HG03196 (cell line): Measurements from ENCODE around the gene NRG3.

Source experiments
- ATAC-seq: cut with Tn5 transposase; IDR thresholded peaks from one replicate; pipeline ENCODE4 v1.9.1; 2021; ENCODE audit not compliant: unreplicated experiment

NRG3 gene

GRCh38 chr10:81874875-81875466 is at the start of gene NRG3:
TSS of gene NRG3 (plus strand) at chr10:81875194.
- ATAC-seq: no peak

- ATAC-seq: no peak
Observed at GRCh38 chr10:81828251-81828650, 46.7 kb upstream of the NRG3 start.

- no peak for ATAC-seq
Observed at GRCh38 chr10:81831060-81831459, 43.9 kb upstream of the NRG3 start.

- ATAC-seq: no peak
Observed at GRCh38 chr10:81838950-81839349, 36.0 kb upstream of the NRG3 start.

GRCh38 chr10:81843042-81843441 is 32.0 kb upstream of the NRG3 start:
- no peak for ATAC-seq

GRCh38 chr10:81847675-81848074 is 27.3 kb upstream of the NRG3 start:
- ATAC-seq: no peak

GRCh38 chr10:81848514-81848913 is 26.5 kb upstream of the NRG3 start:
- ATAC-seq: no peak

- no peak for ATAC-seq
Observed at GRCh38 chr10:81848931-81849330, 26.1 kb upstream of the NRG3 start.

GRCh38 chr10:81862596-81862995 is 12.4 kb upstream of the NRG3 start:
- ATAC-seq: no peak

- ATAC-seq: no peak
Observed at GRCh38 chr10:81863771-81864170, 11.2 kb upstream of the NRG3 start.

- no peak for ATAC-seq
Observed at GRCh38 chr10:81865581-81865980, 9.4 kb upstream of the NRG3 start.

GRCh38 chr10:81866753-81867152 is 8.2 kb upstream of the NRG3 start:
- peak; percentile 99 for ATAC-seq

GRCh38 chr10:81870472-81870871 is 4.5 kb upstream of the NRG3 start:
- no peak for ATAC-seq

- ATAC-seq: no peak
Observed at GRCh38 chr10:81871558-81871957, 3.4 kb upstream of the NRG3 start.

- ATAC-seq: peak; percentile 41
Observed at GRCh38 chr10:81872206-81872862, 2.7 kb upstream of the NRG3 start.

- peak; percentile 47 for ATAC-seq
Observed at GRCh38 chr10:81873231-81873931, 1.6 kb upstream of the NRG3 start.

- no peak for ATAC-seq
Observed at GRCh38 chr10:81873932-81874816, 820 bp upstream of the NRG3 start.

GRCh38 chr10:81875467-81876252 is 666 bp downstream of the NRG3 start:
- no peak for ATAC-seq

GRCh38 chr10:81876253-81877077 is 1.5 kb downstream of the NRG3 start:
- no peak for ATAC-seq

- no peak for ATAC-seq
Observed at GRCh38 chr10:81877596-81877995, 2.6 kb downstream of the NRG3 start.
